HG02642 (cell line): Measurements from ENCODE around the gene RPRD1A.
"Not testable (repeated sequence)": the region's sequence is repeated elsewhere in the genome, so short reads cannot be mapped to it uniquely, and the experiment has no call there.

Source experiments
- ATAC-seq: cut with Tn5 transposase; IDR thresholded peaks from one replicate; pipeline ENCODE4 v1.9.1; 2021; ENCODE audit warnings: mild to moderate bottlenecking; ENCODE audit not compliant: unreplicated experiment, poor library complexity

The RPRD1A gene, protein sequence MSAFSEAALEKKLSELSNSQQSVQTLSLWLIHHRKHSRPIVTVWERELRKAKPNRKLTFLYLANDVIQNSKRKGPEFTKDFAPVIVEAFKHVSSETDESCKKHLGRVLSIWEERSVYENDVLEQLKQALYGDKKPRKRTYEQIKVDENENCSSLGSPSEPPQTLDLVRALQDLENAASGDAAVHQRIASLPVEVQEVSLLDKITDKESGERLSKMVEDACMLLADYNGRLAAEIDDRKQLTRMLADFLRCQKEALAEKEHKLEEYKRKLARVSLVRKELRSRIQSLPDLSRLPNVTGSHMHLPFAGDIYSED

DNA sequence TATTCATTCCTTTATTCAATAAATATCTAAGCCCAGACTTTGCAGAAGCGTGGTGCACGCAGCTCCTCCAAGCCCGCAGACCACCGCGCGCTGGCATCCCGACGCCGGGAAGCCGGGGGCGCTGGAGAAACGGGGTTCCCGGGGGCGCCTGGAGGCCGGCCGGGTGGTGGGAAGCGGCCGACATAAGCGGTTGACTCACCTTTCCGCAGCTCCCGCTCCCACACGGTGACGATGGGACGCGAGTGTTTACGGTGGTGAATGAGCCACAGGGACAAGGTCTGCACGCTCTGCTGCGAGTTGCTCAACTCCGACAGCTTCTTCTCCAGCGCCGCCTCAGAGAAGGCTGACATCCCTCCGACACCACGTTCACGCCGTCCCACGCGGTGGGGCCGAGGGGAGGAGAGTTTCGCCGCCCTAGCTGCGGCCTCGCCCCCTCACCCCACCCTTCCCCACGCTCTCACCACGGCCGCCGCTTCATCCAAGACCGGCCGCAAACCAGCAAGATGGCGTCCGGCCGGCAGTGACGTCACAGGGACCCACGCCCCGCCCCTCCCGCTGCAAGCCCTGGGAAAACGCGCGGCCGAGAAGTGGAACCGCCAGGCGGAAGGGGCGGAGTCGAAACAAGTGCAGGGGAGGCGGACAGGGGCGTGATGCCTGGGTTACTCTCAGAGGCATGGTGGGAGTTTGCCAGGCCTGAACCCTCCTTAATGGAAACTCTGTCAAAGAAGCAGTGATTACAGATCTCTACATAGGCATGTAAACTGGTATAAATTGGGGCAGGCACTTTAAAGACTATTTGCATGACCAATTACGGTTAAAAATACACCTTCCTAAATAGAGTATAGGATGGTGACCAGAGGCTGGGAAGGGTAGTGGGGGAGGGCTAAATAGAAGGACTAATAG lies at the start of gene RPRD1A:
RPRD1A (minus strand) TSS at position 505 of the 903 bp plus-strand sequence; CDS start at position 350, 155 bp downstream.
- peak; percentile 95 for ATAC-seq

DNA sequence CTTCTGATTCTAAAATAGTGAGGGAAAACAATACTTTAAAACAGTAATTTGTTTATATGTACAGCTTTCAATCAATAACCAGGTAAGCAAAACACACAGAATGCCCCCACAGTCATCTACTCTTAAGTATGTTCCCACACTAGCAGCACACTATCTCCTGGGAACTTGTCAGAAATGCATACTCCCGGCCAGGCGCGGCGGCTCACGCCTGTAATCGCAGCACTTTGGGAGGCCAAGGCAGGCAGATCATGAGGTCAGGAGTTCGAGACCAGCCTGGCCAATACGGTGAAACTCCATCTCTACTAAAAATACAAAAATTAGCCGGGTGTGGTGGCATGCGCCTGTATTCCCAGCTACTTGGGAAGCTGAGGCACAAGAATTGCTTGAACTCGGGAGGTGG lies 49.4 kb upstream of the RPRD1A start:
- ATAC-seq, result not testable (repeated sequence)

DNA sequence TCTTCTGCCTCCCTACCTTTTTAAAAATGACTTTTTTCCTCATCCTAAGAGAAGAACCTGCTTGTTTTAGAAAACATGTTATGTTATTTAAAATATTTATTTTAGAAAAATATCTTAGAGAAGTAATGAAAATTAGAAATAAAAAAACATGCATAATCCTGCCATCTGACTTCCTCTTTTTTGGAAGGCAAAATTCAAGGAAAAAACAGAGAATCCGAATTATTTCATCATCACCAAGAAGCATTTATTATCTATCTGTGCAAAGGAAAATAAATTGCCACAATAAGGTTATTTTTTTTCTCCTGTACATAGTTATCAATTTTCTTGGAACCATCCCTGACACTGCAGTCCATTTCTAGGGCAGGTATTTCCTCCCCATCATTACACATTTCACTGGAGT lies 47.4 kb upstream of the RPRD1A start:
- no peak for ATAC-seq

DNA sequence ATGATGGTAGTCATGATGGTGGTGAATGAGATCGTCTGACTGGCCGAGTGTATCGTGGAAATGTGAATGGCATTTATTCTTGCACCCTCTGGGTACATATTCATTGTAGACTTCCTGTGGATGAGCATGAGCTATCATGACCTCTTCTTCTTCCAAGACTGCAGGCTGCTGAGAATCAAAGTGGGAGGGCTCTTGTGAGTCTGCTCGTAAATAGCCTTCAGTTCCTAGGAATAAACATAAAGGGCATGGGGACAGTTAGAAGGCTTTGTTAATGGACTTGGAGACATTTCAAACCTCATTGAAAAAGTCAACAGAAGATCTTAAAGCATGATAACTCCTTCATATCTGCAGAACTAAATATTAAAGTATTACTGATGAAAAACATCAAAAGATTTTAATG lies 46.9 kb upstream of the RPRD1A start:
- ATAC-seq, result no peak

DNA sequence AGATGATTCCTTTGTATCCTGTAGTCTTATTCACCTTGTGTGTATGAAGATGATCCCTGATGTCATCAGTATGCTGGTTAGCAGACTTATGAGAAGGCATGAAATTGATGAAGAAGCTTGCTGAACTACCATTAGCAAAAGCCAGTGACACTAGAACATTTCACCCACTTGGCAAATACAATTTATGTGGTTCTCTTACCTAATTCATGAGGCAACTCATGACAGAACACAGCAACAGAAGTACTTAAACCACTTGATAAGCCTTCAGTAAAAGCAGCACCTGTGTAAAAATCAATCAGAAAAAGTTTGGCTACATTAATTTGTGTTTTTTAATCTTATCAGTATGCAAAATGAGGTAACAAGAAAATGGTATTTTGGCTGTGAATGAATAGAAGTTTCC lies 44.9 kb upstream of the RPRD1A start:
- no peak for ATAC-seq

DNA sequence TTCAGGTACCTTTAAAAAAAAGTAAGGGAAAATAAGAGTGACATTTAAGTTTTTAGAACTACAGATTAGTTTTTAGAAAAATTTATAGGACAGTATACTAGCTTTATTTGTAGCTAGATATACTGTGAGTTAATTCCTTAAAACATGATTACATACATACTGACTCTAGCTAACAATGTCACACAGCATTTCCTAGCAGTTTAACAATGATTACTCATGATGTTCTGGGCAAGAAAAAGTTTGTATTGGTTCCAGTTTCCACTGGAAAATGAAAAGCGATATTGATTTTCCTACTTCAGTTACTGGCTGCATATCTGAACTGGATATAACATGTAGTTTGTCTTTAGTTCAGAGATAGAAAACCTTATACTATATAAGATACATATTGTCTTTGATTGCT lies 42.4 kb upstream of the RPRD1A start:
- no peak for ATAC-seq

DNA sequence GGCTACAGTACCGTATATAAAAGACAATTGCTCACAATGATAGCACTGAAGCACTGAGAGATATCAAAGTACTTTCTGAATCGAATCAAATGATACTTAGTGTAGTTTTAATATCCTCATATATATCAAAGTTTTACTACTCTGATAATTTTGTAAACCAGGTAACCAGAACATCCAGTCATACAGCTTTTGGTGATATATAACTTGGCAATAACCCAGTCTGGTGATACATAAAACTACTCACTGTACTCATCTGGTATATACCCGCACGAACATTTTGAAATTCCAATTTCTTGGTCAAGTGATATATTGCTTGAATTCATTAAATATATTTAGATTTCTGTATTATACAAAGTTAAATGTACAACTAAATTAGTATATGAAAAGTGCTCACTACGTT lies 41.2 kb upstream of the RPRD1A start:
- ATAC-seq, result no peak

DNA sequence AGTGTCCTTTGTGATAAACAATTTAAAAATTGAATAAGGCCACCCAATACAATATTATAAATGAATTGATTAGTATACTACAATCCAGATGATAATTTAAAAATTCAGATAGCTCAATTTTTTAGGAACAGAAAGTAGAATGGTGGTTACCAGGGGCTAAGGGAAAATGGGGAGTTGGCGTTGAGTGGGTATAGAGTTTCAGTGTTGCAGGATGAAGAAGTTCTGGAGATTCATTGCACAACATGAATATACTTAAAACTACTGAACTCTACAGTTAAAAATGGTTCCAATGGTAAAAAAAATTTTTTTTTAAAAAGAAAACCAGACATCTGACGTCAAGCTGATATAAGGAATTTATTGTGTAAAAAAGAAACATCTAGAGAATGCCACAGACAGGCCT lies 40.8 kb upstream of the RPRD1A start:
- no peak for ATAC-seq

DNA sequence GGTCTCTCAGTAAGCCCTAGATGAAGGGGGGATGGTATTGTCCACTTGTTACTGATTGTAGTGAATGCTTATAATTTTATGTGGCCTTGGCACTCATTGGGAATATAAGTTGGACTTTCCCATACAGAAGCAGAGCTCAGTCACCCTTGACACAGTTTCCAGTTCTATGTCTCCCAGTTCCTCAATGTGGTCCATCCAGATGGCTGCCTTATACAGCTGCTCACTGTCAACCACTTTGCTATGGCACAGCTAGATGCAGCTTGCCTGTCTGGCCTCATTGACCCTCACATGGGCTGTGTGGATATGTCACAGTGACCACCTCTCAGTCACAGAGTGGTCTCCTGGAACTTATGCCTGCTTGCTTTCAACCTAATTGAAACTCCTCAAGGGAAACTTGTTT lies 40.1 kb upstream of the RPRD1A start:
- no peak for ATAC-seq

DNA sequence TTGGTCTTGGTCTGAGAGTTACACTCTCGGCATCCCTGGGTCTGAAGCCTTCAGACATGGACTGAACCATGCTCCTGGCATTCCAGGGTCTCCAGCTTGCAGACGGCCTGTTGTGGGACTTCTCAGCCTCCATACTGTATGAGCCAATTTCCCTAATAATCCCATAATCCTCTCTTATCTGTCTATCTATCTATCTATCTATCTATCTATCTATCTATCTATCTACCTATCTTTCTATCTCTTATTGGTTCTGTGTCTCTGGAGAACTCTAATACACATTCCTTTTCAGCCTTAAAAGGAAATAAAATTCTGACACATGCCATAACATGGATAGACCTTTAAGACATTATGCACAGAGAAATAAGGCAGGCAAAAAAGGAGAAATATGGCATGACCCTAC lies 37.4 kb upstream of the RPRD1A start:
- no peak for ATAC-seq

DNA sequence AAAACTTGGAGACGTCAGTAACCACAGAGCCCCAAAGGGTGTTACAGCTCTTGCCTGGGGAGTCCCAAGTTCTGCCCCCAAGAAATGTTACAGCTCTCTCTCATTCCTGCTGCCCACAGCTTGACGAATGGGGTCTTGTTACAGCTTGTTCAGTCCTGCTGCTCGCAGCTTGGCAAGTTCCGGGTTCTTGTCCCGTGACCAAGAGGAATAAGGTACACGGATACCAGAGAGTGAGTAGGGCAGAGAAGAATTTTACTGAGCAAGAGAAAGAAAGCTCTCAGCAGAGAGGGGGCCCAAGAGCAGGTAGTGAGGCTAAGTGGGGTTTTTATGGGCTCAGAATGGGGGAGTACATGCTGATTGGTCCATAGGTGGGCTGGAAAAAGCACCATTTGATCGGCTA lies 34.6 kb upstream of the RPRD1A start:
- no peak for ATAC-seq

DNA sequence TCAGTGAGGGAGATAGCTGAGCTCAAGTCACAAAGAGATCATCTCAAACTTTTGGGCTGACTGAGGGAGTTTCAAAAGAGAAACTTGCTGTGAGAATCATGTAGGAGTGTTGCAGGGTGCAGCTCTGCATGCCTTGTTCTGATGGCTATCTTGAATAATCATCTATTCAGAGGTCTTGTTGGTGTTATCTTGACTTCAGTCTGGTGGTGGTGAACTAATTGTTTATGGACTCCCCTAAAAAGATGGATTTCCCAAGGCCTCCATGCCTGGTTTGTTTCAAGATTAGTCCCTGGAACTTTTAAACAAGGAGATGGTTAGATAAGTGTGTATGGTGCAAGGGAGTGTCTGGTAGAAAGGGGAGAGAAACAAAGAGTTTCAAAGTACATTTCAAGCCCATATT lies 32.0 kb upstream of the RPRD1A start:
- no peak for ATAC-seq

DNA sequence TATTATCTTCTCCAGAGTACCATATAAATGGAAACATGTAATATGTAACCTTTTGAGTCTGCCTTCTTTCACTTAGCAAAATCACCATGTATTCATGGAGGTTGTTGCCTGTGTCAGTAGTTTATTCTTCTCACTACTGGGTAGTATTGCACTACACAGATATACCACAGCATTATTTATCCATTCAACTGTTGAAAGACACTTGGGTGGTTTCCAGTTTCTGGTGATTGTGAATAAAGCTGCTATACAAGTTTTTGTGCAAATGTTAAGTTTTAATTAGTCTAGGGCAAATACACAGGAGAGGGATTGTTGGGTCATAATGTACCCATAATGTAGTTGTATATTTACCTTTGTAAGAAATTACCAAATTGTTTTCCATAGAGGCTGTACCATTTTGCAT lies 29.6 kb upstream of the RPRD1A start:
- no peak for ATAC-seq

DNA sequence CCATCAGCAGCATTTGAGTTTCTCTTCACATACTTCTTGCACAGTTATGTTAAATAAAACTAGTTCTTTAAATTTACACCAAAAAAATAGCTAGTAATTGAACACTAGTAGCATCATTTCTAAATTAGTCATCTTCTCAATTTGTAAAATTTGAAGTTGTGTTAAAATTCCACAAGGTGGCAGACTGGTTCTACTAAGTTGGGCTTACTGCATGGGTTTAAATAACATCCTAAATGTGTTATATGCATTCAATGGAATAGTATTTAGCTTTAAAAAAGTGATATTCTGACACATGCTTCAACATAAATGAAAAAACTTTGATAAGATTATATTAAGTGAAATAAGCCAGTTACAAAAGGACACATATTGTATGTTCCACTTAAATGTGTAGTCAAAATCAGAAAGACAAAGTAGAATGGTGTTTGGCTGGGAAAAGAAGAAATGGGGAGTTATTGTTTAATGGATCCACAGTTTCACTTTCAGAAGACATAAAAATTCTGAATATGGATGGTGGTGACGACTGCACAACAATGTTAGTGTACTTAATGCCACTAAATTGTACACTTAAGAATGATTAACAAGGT lies 28.7 kb upstream of the RPRD1A start:
- ATAC-seq, result peak; percentile 48

DNA sequence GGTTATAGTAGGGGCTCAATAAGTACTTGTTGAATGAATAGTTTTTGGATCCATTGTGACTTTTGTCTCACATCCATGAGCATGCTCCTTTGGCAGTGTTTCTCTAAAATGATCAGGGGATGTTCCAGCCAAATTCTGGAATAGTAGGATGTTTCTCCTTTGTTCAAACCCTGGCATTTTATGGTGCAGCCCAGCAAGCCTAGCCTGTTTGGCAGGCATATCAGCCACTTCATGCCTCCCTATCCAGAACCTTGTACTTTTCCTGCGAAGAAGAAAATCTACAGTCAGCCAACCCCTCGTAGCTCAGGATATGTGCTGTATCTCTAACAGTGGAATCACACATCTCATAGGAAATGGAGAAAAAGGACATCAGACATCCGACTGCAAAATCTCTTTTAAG lies 27.1 kb upstream of the RPRD1A start:
- ATAC-seq, result no peak

DNA sequence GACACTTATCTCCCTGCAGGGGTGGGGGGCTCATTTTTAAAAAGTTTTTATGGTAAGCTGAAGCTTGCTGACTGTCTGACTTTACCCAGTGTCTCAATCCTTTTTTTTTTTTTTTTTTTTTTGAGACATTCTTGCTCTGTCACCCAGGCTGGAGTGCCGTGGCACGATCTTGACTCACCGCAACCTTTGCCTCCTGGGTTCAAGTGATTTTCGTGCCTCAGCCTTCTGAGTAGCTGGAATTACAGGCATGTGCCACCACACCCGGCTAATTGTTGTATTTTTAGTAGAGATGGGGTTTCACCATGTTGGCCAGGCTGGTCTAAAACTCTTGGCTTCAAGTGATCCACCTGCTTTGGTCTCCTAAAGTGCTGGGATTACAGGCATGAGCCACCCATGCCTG lies 24.8 kb upstream of the RPRD1A start:
- ATAC-seq, result not testable (repeated sequence)

DNA sequence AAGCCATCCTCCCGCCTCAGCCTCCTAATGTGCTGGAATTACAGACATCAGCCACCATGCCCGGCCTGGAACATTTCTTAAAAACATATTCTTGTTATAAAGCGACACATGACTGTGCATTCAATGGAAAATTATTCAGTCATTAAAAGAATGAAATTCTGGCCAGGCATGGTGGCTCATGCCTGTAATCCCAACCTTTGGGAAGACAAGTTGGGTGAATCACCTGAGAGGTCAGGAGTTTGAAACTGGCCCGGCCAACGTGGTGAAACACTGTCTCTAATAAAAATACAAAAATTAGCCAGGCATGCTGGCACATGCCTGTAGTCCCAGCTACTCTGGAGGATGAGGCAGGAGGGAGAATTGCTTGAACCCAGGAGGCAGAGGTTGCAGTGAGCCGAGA lies 21.6 kb upstream of the RPRD1A start:
- ATAC-seq, result no peak

DNA sequence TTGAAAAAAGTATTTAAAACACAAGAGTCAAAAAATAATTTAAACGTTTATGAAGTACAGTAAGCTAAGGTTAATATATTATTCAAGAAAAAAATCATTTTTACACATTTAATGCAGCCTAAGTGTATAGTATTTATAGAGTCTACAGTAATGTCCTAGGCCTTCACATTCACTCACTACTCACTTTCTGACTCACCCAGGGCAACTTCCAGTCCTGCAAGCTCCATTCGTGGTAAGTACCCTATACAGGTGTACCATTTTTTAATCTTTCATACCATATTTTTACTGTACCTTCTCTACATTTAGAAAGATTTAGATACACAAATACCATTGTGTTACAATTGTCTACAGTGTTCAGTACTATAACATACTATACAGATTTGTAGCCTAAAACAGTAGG lies 20.9 kb upstream of the RPRD1A start:
- ATAC-seq, result no peak

DNA sequence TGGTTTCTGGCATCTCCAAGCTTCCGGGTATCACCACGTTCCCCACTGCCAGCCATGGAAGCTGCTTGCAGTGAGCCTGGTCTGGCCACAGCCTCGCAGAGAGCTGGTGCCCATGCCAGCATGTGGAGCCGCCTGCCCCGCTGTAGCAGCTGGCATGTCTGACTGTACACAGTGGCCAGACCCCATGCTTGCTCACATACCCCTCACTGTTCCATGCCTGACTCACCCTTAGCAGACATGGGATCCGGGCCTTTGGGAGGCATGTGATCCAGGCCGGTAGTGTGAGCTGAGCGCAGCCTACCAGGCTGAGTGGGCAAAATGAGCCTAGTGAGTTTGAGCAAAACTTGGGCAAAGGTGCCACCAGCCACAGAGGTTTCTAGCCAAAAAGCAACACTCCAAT lies 18.8 kb upstream of the RPRD1A start:
- no peak for ATAC-seq

DNA sequence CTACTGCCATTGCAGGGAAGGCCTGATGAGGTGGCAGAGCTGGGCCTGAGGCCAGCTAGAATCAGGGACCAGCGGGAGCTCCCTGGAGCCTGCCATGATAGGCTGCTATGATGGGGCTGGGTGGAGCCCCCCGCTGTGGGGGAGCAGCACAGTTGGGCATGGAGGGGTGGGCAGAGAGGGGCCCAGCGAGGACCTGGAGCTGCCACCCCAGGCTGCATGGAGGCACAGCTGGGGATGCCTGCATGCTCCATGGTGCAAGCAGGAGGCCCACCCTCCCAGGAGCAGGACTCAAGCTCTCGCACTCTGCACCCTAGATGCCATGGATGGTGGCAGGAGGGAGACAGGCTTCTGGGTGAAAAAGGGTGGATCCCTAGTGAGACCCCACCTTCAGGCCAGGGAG lies 17.8 kb upstream of the RPRD1A start:
- no peak for ATAC-seq

DNA sequence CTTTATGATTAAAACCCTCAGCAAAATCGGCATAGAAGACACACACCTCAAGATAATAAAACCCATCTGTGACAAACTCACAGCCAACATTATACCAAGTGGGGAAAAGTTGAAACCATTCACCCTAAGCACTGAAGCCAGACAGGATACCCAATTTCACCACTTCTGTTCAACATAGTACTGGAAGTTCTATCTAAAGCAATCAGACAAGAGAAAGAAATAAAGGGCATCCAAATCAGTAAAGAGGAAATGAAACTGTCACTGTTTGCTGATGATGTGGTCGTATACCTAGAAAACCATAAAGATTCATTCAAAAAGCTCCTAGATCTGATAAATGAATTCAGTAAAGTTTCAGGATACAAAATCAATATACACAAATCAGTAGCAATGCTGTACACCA lies 16.4 kb upstream of the RPRD1A start:
- ATAC-seq, result no peak
